KOPT-K1 (cell line): Measurements from ENCODE around the gene ARVCF.

ENCODE experiments used
- H3K27ac ChIP-seq: fragments of 200-600 bp; sonication (generic); 2 replicates; pipeline ENCODE4 v1.5.1; 2016; ENCODE audit warnings: antibody characterized with exemption, mild to moderate bottlenecking, low read depth, low read length; ENCODE audit not compliant: poor library complexity, severe bottlenecking
- H3K36me3 ChIP-seq: fragments of 200-600 bp; sonication (generic); 2 replicates; pipeline ENCODE4 v1.5.1; 2017; ENCODE audit warnings: antibody characterized with exemption, mild to moderate bottlenecking, low read length, moderate library complexity; ENCODE audit not compliant: insufficient read depth
- H3K9me3 ChIP-seq: fragments of 200-600 bp; sonication (generic); 2 replicates; pipeline ENCODE4 v1.5.1; 2017; ENCODE audit warnings: antibody characterized with exemption, low read length, mild to moderate bottlenecking; ENCODE audit not compliant: insufficient read depth, poor library complexity, severe bottlenecking

Gene ARVCF

GRCh38 chr22:20016734-20017621, at the start of gene ARVCF:
Gene ARVCF, minus strand, starts transcription at chr22:20016823. Its CDS starts 26,029 bp downstream, at chr22:19990794.
- no peaks in the 10 kb centered on the region for H3K9me3 ChIP-seq
- H3K36me3 ChIP-seq, result no peaks in the 10 kb centered on the region
- H3K27ac ChIP-seq, result no peak within 1 kb of the TSS

- H3K9me3 ChIP-seq, result no peaks in the 10 kb centered on the region
- H3K36me3 ChIP-seq, result peaks cover 33% of the 10 kb centered on the region
- H3K27ac ChIP-seq, result no peak overlapping the region
These were observed 49.4 kb upstream of the ARVCF start for GRCh38 chr22:20065896-20066616.

GRCh38 chr22:20064545-20065262, 48.1 kb upstream of the ARVCF start:
- H3K9me3 ChIP-seq, result no peaks in the 10 kb centered on the region
- no peak overlapping the region for H3K27ac ChIP-seq
- peaks cover 33% of the 10 kb centered on the region for H3K36me3 ChIP-seq

GRCh38 chr22:20064140-20064480, 47.5 kb upstream of the ARVCF start:
- Histone ChIP-seq H3K9me3 (no peaks in the 10 kb centered on the region), H3K27ac (no peak overlapping the region), H3K36me3 (peaks cover 33% of the 10 kb centered on the region)

GRCh38 chr22:20063271-20064139, 46.9 kb upstream of the ARVCF start:
- Histone ChIP-seq H3K9me3 (no peaks in the 10 kb centered on the region), H3K27ac (no peak overlapping the region), H3K36me3 (peaks cover 33% of the 10 kb centered on the region)

- Histone ChIP-seq H3K36me3 (peaks cover 33% of the 10 kb centered on the region), H3K9me3 (no peaks in the 10 kb centered on the region), H3K27ac (no peak overlapping the region)
These were observed 46.1 kb upstream of the ARVCF start for GRCh38 chr22:20062766-20063083.

- Histone ChIP-seq H3K27ac (no peak overlapping the region), H3K36me3 (peaks cover 33% of the 10 kb centered on the region), H3K9me3 (no peaks in the 10 kb centered on the region)
These were observed 45.6 kb upstream of the ARVCF start for GRCh38 chr22:20062043-20062765.

GRCh38 chr22:20061481-20061861, 44.8 kb upstream of the ARVCF start:
- Histone ChIP-seq H3K27ac (no peak overlapping the region), H3K36me3 (peaks cover 38% of the 10 kb centered on the region)

GRCh38 chr22:20060700-20061480, 44.3 kb upstream of the ARVCF start:
- H3K9me3 ChIP-seq, result no peaks in the 10 kb centered on the region
- H3K36me3 ChIP-seq, result peaks cover 42% of the 10 kb centered on the region
- no peak overlapping the region for H3K27ac ChIP-seq

More at GRCh38 chr22:20061481-20061861, 44.8 kb upstream of the ARVCF start:
- H3K9me3 ChIP-seq, result no peaks in the 10 kb centered on the region

GRCh38 chr22:20058989-20059770, 42.6 kb upstream of the ARVCF start:
- Histone ChIP-seq H3K27ac (no peak overlapping the region), H3K9me3 (no peaks in the 10 kb centered on the region), H3K36me3 (peaks cover 55% of the 10 kb centered on the region)

GRCh38 chr22:20057596-20058268, 41.1 kb upstream of the ARVCF start:
- H3K27ac ChIP-seq, result no peak overlapping the region
- peaks cover 55% of the 10 kb centered on the region for H3K36me3 ChIP-seq
- H3K9me3 ChIP-seq, result no peaks in the 10 kb centered on the region

GRCh38 chr22:20056696-20057386, 40.2 kb upstream of the ARVCF start:
- H3K27ac ChIP-seq, result no peak overlapping the region
- peaks cover 50% of the 10 kb centered on the region; the same call in 1 of the 2 replicates for H3K36me3 ChIP-seq

More at GRCh38 chr22:20056696-20057386, 40.2 kb upstream of the ARVCF start:
- no peaks in the 10 kb centered on the region for H3K9me3 ChIP-seq
